Brain microvascular endothelial cell (primary cell): Measurements from ENCODE around the gene HOXD11.

Experiments
- DNase-seq: peaks from one replicate; pipeline ENCODE4 v3.0.0-alpha.2; 2020
- H3K27ac ChIP-seq: fragments of 250-450 bp; sonication (Bioruptor Pico); 2 replicates; pipeline ENCODE4 v1.5.1; 2020; ENCODE audit warnings: mild to moderate bottlenecking, moderate library complexity
- H3K27me3 ChIP-seq: fragments of 250-450 bp; sonication (Bioruptor Pico); replicated peaks from 2 replicates; pipeline ENCODE4 v1.5.1; 2020; ENCODE audit warnings: mild to moderate bottlenecking
- H3K36me3 ChIP-seq: fragments of 250-450 bp; sonication (Bioruptor Pico); replicated peaks from 2 replicates; pipeline ENCODE4 v1.5.1; 2020; ENCODE audit warnings: mild to moderate bottlenecking
- H3K4me3 ChIP-seq: 2 replicates; pipeline ENCODE4 v1.5.1; 2011; ENCODE audit warnings: low read depth, mild to moderate bottlenecking, control low read depth, low read length, moderate library complexity
- in situ Hi-C: cut with HindIII; loops from 2 replicates; pipeline ENCODE4 v1.10.0; 2017; ENCODE audit warnings: low sequenced_read_pairs, low pct_ligation_motif_present
- TF ChIP-seq, protein P1 (sequence below): IDR thresholded peaks from 2 replicates; pipeline ENCODE4 v1.5.1; 2011; ENCODE audit warnings: low read depth, mild to moderate bottlenecking, moderate library complexity, low read length, control low read depth, inconsistent platforms; ENCODE audit errors: missing control alignments

The HOXD11 gene

DNA sequence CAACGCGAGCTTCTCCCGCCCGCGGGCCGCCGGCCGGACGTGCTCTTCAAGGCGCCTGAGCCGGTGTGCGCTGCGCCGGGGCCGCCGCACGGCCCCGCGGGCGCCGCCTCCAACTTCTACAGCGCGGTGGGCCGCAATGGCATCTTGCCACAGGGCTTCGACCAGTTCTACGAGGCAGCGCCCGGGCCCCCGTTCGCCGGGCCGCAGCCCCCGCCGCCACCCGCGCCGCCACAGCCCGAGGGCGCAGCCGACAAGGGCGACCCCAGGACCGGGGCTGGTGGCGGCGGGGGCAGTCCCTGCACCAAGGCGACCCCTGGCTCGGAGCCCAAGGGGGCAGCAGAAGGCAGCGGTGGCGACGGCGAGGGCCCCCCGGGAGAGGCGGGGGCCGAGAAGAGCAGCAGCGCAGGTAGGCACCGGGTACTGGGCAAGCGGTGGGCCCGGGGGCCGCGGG is 676 bp downstream of the HOXD11 start:
- in situ Hi-C loops: no loop called here
- Histone ChIP-seq H3K4me3 (no peak overlapping the region), H3K27me3 (peaks cover 88% of the 10 kb centered on the region), H3K36me3 (no peaks in the 10 kb centered on the region), H3K27ac (no peak overlapping the region)
- DNase-seq: no peak
- TF ChIP-seq, protein P1, sequence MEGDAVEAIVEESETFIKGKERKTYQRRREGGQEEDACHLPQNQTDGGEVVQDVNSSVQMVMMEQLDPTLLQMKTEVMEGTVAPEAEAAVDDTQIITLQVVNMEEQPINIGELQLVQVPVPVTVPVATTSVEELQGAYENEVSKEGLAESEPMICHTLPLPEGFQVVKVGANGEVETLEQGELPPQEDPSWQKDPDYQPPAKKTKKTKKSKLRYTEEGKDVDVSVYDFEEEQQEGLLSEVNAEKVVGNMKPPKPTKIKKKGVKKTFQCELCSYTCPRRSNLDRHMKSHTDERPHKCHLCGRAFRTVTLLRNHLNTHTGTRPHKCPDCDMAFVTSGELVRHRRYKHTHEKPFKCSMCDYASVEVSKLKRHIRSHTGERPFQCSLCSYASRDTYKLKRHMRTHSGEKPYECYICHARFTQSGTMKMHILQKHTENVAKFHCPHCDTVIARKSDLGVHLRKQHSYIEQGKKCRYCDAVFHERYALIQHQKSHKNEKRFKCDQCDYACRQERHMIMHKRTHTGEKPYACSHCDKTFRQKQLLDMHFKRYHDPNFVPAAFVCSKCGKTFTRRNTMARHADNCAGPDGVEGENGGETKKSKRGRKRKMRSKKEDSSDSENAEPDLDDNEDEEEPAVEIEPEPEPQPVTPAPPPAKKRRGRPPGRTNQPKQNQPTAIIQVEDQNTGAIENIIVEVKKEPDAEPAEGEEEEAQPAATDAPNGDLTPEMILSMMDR: no peak

DNA sequence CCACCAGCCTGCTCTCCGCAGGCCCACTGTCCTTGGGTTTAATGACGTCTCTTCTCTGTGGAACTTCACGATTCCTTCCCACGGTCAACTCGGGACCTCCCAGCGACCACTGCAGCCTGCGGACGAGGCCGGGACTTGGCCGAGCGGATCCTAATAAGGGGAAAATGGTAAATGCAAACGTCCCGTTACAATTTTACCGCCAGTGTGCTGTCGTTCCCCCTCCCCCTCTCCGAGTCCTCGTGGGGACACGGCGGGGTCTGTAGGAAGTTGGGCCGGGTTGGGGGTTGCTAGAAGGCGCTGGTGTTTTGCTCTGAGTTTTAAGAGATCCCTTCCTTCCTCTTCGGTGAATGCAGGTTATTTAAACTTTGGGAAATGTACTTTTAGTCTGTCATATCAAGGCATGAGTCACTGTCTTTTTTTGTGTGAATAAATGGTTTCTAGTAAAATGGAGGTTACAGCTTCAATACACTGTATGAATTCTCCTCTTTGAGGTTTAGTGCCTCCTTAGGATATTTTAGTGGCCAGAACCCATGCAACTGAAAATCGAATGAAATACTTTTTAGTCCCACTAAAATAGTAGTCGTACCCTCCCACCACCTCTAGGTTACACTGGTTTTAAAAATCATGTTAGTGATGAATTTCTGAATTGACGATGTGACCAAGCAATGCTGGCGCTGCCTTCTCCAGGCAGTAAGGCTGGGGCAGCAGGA is 2.3 kb downstream of the HOXD11 start:
- peaks cover 92% of the 10 kb centered on the region for H3K27me3 ChIP-seq
- TF ChIP-seq, protein P1: no peak
- no peaks in the 10 kb centered on the region for H3K36me3 ChIP-seq
- no peak overlapping the region for H3K27ac ChIP-seq
- in situ Hi-C loops: no loop called here
- no peak for DNase-seq
- H3K4me3 ChIP-seq: no peak overlapping the region

DNA sequence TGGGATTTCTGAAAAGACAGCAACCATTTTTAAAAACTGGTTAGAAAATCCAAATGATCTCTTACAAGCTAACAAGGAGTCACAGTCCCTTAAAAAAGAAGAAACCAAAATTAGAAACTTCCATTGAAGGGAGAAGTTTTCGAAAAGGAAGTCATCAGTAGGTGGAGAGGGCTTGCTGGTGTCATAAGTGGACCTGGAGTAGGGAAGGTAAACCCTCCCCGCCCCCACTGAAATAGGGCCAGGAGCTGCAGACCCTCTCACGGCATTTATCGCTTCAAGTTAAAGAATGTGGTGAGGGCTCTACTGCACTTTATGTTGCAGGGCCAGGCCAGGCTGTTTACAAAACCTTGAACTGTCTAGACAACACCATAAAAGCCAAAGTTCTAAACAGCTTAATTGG is 2.9 kb downstream of the HOXD11 start:
- in situ Hi-C loops: no loop called here
- H3K4me3 ChIP-seq: no peak overlapping the region
- H3K36me3 ChIP-seq: no peaks in the 10 kb centered on the region
- TF ChIP-seq, protein P1: no peak
- no peak overlapping the region for H3K27ac ChIP-seq
- DNase-seq: no peak
- H3K27me3 ChIP-seq: peaks cover 92% of the 10 kb centered on the region

DNA sequence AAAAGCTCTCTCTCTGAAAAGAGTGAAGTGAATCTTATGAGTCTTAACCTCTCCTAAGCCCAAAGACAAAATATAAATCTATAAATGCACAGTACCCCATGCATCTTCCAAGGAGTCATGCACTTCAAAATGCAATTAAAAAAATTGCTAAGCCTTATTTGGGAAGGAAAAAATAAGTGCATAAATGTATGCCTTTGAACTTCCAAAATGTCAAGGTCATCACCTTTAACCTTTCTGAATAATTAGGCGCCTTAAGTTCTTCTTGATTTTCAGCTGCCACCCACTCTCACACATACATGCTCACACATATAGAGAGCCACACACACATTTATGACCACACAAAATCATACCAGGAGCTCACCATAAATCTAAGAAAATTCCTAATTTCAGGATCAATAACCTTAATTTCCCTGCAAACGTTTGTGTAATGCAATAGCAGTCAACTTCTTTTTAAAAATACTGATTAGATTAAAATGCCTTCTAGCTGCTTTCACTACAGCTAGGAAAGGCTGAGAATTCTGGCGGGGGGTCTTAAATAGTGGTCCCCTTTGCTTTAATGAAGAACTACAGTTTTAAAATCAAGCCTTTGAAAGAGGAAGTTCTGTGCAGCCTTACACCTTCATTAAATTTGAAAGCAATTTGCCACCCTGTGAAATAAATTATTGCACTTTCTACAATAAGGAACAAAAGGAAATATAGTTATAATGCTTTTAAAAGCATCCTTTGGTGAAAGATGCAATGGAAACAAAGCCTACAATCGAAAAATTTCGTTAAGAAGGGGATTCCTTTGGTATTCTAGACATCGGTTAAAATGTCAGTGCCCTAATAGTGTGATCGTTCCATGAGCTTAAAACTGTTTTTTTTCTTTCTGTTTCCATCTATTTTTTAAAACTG is 3.6 kb downstream of the HOXD11 start:
- no peaks in the 10 kb centered on the region for H3K36me3 ChIP-seq
- H3K27ac ChIP-seq: no peak overlapping the region
- in situ Hi-C loops: no loop called here
- H3K4me3 ChIP-seq: no peak overlapping the region
- TF ChIP-seq, protein P1: no peak
- DNase-seq: no peak
- H3K27me3 ChIP-seq: peaks cover 91% of the 10 kb centered on the region

DNA sequence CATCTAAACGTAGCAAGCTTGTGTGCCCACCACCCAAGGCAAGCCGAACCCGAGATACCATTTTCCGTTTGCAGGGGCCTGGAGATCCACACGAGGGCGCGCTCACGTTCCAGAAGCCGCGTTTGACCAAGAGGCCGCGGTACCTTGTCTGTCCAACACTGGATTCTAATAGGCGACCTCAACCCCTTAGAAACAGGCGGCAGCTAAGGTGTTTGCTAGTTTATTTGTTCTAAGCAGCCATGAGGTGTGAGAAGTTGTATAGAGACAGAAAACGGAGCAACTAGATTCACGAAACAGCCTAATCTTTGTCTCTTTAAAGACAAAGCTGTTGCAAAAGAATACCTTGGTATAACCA is 4.2 kb downstream of the HOXD11 start:
- TF ChIP-seq, protein P1: peak; percentile 84
- no peak overlapping the region for H3K4me3 ChIP-seq
- in situ Hi-C loops: no loop called here
- H3K27ac ChIP-seq: no peak overlapping the region
- no peak for DNase-seq
- H3K27me3 ChIP-seq: peaks cover 91% of the 10 kb centered on the region
- no peaks in the 10 kb centered on the region for H3K36me3 ChIP-seq
